ENCODE measurements around the gene CYREN. TPM values are rescaled to one million over a fixed set of nuclear protein-coding genes. Genes with fewer than 3 reads are reported as not detected.

Gene CYREN
- total and polyA plus RNA-seq, 9 of the 15 experiments (the other 6 are each of a cell fraction or from before 2014, with no cell fraction given) = 13.9 to 108 (median 88.8) TPM

DNA sequence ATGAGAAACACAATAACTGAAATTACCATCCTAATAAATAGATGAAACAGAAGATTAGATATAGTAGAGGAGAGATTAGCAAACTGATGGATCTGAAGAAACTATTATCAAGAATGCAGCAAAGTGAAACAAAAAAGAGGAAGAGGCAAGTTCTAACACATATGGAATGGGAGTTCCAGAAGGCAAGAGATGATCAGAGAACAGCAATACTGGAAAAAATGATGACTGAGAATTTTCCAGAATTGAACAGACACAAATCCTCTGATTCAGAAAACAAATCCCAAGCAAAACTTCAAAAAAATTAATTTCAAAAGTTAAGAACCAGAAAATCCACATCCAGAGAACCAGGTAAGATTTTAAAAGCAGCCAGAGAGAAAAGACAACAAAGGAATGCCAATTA is 20.2 kb upstream of the CYREN start:
- Histone ChIP-seq H3K27ac (ENCODE audit: extremely low read depth, low read depth, low read length) (no peak overlapping the region), H3K9me1 (ENCODE audit: control insufficient read depth, insufficient read depth, low read length) (peaks cover 3% of the 10 kb centered on the region), H3K4me1 (replicated peaks in 1 of 2; ENCODE audit: control insufficient read depth in 2 of 2, insufficient read depth in 2 of 2, low read length in 2 of 2) (no peaks in the 10 kb centered on the region), H3K9me3 (replicated peaks; ENCODE audit: control insufficient read depth, insufficient read depth, low read depth, low read length) (no peaks in the 10 kb centered on the region), H3K27me3 (ENCODE audit: control insufficient read depth in 2 of 2, insufficient read depth in 2 of 2, low read length in 2 of 2) (no peaks in the 10 kb centered on the region), H3K4me2 (ENCODE audit: insufficient read depth, low read length) (no peak overlapping the region), H2AFZ (ENCODE audit: low read depth, low read length) (no peak overlapping the region), H3K36me3 (ENCODE audit: control insufficient read depth, insufficient read depth, low read length) (peaks cover 21% of the 10 kb centered on the region; the same call in 2 of the 3 replicates), H3K79me2 (ENCODE audit: control insufficient read depth, insufficient read depth, low read length) (no peaks in the 10 kb centered on the region), H3K4me3 (no peak overlapping the region), H4K20me1 (replicated peaks; ENCODE audit: control insufficient read depth, insufficient read depth, low read length) (no peaks in the 10 kb centered on the region), H3K9ac (ENCODE audit: insufficient read depth in 1 of 2, low read depth in 2 of 2, low read length in 2 of 2) (no peak overlapping the region)
- POLR2A ChIA-PET = interaction anchor here (0.6 to 1.5 kb wide), 4 partner anchors 11 to 554 kb away, joined by 3 to 5 read pairs (median 3); no protein-coding TSS in a partner anchor
- no peak for DNase-seq (ENCODE audit: extremely low read depth in 1 of 4, low spot score in 3 of 4)
- intact Hi-C loops (cut with micrococcal nuclease) (no loop called here), in situ Hi-C loops (cut with MboI) (no loop called here)
- no peak for FAIRE-seq
- TF ChIP-seq CBFA2T2 (conservative IDR thresholded peaks at IDR 0.05) (no peak), MAFG (tag; conservative IDR thresholded peaks at IDR 0.05) (peak; percentile 53), SRSF9 (IDR thresholded peaks at IDR 0.05; ENCODE audit: borderline replicate concordance, low read depth, low read length) (no peak), MBD1 (CRISPR knock-in tag; IDR thresholded peaks at IDR 0.05) (no peak), TSC22D4 (tag; IDR thresholded peaks at IDR 0.05) (no peak), ZNF316 (IDR thresholded peaks at IDR 0.05) (peak; percentile 88), SFPQ (IDR thresholded peaks at IDR 0.05; ENCODE audit: low read depth, low read length) (no peak), EGR1 (conservative IDR thresholded peaks at IDR 0.05) (no peak), TRIM28 (IDR thresholded peaks at IDR 0.05) (no peak), C11orf30 (IDR thresholded peaks at IDR 0.05; ENCODE audit: low read depth) (peak; percentile 69), ZNF239 (CRISPR knock-in tag; IDR thresholded peaks at IDR 0.05) (no peak), MAFF (IDR thresholded peaks at IDR 0.05; ENCODE audit: low read length) (peak; percentile 40; the same call in 1 of the 2 replicates)
- TF ChIP-seq, protein P1, sequence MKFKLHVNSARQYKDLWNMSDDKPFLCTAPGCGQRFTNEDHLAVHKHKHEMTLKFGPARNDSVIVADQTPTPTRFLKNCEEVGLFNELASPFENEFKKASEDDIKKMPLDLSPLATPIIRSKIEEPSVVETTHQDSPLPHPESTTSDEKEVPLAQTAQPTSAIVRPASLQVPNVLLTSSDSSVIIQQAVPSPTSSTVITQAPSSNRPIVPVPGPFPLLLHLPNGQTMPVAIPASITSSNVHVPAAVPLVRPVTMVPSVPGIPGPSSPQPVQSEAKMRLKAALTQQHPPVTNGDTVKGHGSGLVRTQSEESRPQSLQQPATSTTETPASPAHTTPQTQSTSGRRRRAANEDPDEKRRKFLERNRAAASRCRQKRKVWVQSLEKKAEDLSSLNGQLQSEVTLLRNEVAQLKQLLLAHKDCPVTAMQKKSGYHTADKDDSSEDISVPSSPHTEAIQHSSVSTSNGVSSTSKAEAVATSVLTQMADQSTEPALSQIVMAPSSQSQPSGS (CRISPR knock-in tag; IDR thresholded peaks at IDR 0.05) = no peak
- TF ChIP-seq, protein P2, sequence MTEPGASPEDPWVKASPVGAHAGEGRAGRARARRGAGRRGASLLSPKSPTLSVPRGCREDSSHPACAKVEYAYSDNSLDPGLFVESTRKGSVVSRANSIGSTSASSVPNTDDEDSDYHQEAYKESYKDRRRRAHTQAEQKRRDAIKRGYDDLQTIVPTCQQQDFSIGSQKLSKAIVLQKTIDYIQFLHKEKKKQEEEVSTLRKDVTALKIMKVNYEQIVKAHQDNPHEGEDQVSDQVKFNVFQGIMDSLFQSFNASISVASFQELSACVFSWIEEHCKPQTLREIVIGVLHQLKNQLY (CRISPR knock-in tag; conservative IDR thresholded peaks at IDR 0.05) = no peak
- TF ChIP-seq, protein P3, sequence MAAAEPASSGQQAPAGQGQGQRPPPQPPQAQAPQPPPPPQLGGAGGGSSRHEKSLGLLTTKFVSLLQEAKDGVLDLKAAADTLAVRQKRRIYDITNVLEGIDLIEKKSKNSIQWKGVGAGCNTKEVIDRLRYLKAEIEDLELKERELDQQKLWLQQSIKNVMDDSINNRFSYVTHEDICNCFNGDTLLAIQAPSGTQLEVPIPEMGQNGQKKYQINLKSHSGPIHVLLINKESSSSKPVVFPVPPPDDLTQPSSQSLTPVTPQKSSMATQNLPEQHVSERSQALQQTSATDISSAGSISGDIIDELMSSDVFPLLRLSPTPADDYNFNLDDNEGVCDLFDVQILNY (CRISPR knock-in tag; IDR thresholded peaks at IDR 0.05) = no peak
- CTCF ChIA-PET (ENCODE audit: low intra/inter-chr PET ratio) = no interaction called here
- BruUV-seq (replicated peaks) = no TSS peak
- ATAC-seq = no peak
